ENCODE measurements around the gene EVL. TPM values are rescaled to one million over a fixed set of nuclear protein-coding genes. Genes with fewer than 3 reads are reported as not detected.

EVL gene
- total RNA-seq, 6 experiments from 2014 or later = 1.2 to 4.8 (median 2.0) TPM

DNA sequence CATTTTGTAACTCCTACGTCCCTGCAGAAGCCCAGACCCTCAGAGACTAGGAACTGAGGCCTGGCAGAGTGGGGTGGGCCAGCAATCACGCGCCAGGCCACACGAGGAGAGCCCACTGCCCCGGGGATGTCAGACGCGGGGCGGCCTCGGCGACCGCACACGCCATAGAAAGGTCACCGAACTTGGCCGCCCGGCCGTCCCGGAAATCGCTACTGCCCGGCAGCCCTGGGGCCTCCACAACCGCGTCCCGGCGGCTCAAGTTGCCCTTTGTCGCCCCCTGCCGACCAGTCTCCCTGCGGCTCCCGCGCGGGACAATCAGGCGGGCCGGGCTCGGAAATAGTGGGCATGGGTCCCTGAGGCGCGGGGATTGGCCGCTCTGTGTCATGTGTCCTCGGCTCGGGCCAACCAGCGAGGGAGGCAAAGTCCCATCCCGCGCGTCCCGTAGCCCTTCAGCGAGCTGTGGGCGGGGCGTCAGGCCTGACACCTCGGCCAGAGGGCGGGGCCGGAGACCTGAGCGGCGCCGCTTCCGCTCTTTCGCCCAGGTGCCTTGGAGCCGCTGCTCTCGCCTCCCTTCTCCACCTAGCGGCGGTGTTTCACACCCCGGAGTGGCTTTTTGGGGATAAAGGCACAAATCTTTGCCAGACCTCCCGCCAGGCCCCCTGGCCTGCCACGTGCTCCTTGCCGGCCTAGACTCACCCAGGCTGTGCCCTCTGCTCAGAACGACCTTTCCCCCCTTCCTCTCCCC, 127.6 kb downstream of the EVL start:
- Mint-ChIP-seq H3K4me3 (peak overlapping the region; percentile 68), H3K4me1 (ENCODE audit: low read depth) (peaks cover 5% of the 10 kb centered on the region; the same call in 1 of the 2 replicates)

More for the DNA sequence above, 127.6 kb downstream of the EVL start:
- DNase-seq = peak; percentile 93
- no peaks in the 10 kb centered on the region for H3K36me3 Mint-ChIP-seq (ENCODE audit: low read depth)
- H3K27me3 Mint-ChIP-seq (ENCODE audit: insufficient read depth) = no peaks in the 10 kb centered on the region; the same call in none of the 2 replicates
- H3K27ac Mint-ChIP-seq = peak overlapping the region; percentile 72
- TF ChIP-seq, protein P1, sequence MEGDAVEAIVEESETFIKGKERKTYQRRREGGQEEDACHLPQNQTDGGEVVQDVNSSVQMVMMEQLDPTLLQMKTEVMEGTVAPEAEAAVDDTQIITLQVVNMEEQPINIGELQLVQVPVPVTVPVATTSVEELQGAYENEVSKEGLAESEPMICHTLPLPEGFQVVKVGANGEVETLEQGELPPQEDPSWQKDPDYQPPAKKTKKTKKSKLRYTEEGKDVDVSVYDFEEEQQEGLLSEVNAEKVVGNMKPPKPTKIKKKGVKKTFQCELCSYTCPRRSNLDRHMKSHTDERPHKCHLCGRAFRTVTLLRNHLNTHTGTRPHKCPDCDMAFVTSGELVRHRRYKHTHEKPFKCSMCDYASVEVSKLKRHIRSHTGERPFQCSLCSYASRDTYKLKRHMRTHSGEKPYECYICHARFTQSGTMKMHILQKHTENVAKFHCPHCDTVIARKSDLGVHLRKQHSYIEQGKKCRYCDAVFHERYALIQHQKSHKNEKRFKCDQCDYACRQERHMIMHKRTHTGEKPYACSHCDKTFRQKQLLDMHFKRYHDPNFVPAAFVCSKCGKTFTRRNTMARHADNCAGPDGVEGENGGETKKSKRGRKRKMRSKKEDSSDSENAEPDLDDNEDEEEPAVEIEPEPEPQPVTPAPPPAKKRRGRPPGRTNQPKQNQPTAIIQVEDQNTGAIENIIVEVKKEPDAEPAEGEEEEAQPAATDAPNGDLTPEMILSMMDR (IDR thresholded peaks at IDR 0.05) = peak; percentile 96
- no peaks in the 10 kb centered on the region for H3K9me3 Mint-ChIP-seq

Small RNA genes within 50 kb of the gene (microRNA-seq; reads per million reads assigned to microRNA genes)
- gene MIR151B (10.8 reads per million, percentile 12 among the genes with 10 or more reads in this experiment), gene MIR342 (175 reads per million, percentile 56 among the genes with 10 or more reads in this experiment)

Other genes starting within 250 kb of the EVL start
- not detected for gene DEGS2, start 94.2 kb downstream of the EVL start, total RNA-seq (2021; fragmentation: NEBNext Ultra II Directional; extraction: Animal tissue kit (Norgen Biotek cat#: 25700))
- 10 to 100 TPM; 57.0 to 70.8 (median 68.1) TPM for gene YY1, start 173.7 kb downstream of the EVL start, total RNA-seq (2021; fragmentation: NEBNext Ultra II Directional; extraction: Animal tissue kit (Norgen Biotek cat#: 25700))
- gene SLC25A29, start 241.0 kb downstream of the EVL start, total RNA-seq (2021; fragmentation: NEBNext Ultra II Directional; extraction: Animal tissue kit (Norgen Biotek cat#: 25700)) = 1 to 10 TPM; 6.5 to 8.6 (median 7.7) TPM